GM23338 (cell line): ENCODE results near the gene PRKAB2.

Experiments used
- CREB1 ChIP-seq: fragments of 250-450 bp; sonication (Bioruptor Pico); IDR thresholded peaks from 2 replicates; pipeline ENCODE4 v1.5.0; 2020; ENCODE audit warnings: low read depth, mild to moderate bottlenecking, moderate library complexity
- EZH2 ChIP-seq: fragments of 200-600 bp; sonication (generic); IDR thresholded peaks from one replicate; pipeline ENCODE4 v1.8.0; 2017; ENCODE audit warnings: antibody characterized with exemption, mild to moderate bottlenecking, low read depth; ENCODE audit not compliant: unreplicated experiment
- EZH2phosphoT487 ChIP-seq: fragments of 200-600 bp; sonication (generic); IDR thresholded peaks from one replicate; pipeline ENCODE4 v1.8.1; 2018; ENCODE audit warnings: antibody characterized with exemption; ENCODE audit not compliant: unreplicated experiment
- JUNB ChIP-seq: IDR thresholded peaks from one replicate; pipeline ENCODE4 v1.6.1; 2016; ENCODE audit warnings: antibody characterized with exemption; ENCODE audit not compliant: unreplicated experiment
- NANOG ChIP-seq: IDR thresholded peaks from 2 replicates; pipeline ENCODE4 v1.6.1; 2016; ENCODE audit warnings: antibody characterized with exemption, borderline replicate concordance
- POLR2AphosphoS5 ChIP-seq: IDR thresholded peaks from 2 replicates; pipeline ENCODE4 v1.6.1; 2016; ENCODE audit warnings: antibody characterized with exemption, low read depth
- STAT1 ChIP-seq: IDR thresholded peaks from one replicate; pipeline ENCODE4 v1.6.1; 2016; ENCODE audit warnings: antibody characterized with exemption; ENCODE audit not compliant: unreplicated experiment
- ZNF114 ChIP-seq: fragments of 250-450 bp; sonication (Bioruptor Pico); IDR thresholded peaks from 2 replicates; pipeline ENCODE4 v1.5.0; 2020; ENCODE audit warnings: mild to moderate bottlenecking, moderate library complexity
- ZNF331 ChIP-seq: fragments of 250-450 bp; sonication (Bioruptor Pico); IDR thresholded peaks from 2 replicates; pipeline ENCODE4 v1.5.0; 2020; ENCODE audit warnings: low read depth, mild to moderate bottlenecking, moderate library complexity
- TF ChIP-seq, protein P1 (sequence below), 2 experiments: fragments of 200-600 bp in 1 of 2; sonication (generic) in 1 of 2; conservative IDR thresholded peaks; 2 replicates each; pipeline versions ENCODE4 v1.5.1 to v1.6.1; 2016 to 2017; ENCODE audit warnings: antibody characterized with exemption in 2 of 2, low read depth in 2 of 2, mild to moderate bottlenecking in 2 of 2, moderate library complexity in 1 of 2
- TF ChIP-seq, protein P2 (sequence below): IDR thresholded peaks from one replicate; pipeline ENCODE4 v1.6.1; 2018; ENCODE audit warnings: antibody characterized with exemption; ENCODE audit not compliant: unreplicated experiment
- TF ChIP-seq, protein P3 (sequence below): IDR thresholded peaks from 2 replicates; pipeline ENCODE4 v1.6.1; 2016; ENCODE audit warnings: antibody characterized with exemption

DNA sequence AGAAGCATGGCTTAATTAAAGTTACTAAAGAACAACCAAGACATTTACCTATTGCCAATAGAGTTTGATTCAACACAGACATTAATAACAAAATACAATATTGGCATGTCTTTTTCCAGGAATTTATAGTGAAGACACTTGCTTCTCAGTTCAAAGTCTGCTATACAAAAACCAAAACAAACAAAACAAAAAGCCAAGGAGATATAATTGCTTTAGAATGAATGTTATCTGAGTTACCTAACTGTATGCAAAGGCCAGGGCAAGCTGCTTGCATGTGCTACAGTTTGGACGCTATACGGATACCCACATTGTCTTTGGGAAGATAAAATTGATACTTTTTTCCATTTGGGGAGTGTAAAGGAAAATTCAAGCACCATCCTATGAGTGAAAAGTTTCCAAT lies 39.3 kb upstream of the PRKAB2 start:
- no peak for TF ChIP-seq POLR2AphosphoS5
- TF ChIP-seq, protein P1, sequence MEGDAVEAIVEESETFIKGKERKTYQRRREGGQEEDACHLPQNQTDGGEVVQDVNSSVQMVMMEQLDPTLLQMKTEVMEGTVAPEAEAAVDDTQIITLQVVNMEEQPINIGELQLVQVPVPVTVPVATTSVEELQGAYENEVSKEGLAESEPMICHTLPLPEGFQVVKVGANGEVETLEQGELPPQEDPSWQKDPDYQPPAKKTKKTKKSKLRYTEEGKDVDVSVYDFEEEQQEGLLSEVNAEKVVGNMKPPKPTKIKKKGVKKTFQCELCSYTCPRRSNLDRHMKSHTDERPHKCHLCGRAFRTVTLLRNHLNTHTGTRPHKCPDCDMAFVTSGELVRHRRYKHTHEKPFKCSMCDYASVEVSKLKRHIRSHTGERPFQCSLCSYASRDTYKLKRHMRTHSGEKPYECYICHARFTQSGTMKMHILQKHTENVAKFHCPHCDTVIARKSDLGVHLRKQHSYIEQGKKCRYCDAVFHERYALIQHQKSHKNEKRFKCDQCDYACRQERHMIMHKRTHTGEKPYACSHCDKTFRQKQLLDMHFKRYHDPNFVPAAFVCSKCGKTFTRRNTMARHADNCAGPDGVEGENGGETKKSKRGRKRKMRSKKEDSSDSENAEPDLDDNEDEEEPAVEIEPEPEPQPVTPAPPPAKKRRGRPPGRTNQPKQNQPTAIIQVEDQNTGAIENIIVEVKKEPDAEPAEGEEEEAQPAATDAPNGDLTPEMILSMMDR (conservative IDR thresholded peaks at IDR 0.05; ENCODE audit: low read depth in 2 of 2), result no peak
- TF ChIP-seq NANOG, result no peak
- no peak for TF ChIP-seq CREB1 (CRISPR knock-in tag)
- TF ChIP-seq EZH2phosphoT487, result no peak
- no peak for TF ChIP-seq ZNF331 (CRISPR knock-in tag)
- TF ChIP-seq EZH2, result no peak
- TF ChIP-seq, protein P2, sequence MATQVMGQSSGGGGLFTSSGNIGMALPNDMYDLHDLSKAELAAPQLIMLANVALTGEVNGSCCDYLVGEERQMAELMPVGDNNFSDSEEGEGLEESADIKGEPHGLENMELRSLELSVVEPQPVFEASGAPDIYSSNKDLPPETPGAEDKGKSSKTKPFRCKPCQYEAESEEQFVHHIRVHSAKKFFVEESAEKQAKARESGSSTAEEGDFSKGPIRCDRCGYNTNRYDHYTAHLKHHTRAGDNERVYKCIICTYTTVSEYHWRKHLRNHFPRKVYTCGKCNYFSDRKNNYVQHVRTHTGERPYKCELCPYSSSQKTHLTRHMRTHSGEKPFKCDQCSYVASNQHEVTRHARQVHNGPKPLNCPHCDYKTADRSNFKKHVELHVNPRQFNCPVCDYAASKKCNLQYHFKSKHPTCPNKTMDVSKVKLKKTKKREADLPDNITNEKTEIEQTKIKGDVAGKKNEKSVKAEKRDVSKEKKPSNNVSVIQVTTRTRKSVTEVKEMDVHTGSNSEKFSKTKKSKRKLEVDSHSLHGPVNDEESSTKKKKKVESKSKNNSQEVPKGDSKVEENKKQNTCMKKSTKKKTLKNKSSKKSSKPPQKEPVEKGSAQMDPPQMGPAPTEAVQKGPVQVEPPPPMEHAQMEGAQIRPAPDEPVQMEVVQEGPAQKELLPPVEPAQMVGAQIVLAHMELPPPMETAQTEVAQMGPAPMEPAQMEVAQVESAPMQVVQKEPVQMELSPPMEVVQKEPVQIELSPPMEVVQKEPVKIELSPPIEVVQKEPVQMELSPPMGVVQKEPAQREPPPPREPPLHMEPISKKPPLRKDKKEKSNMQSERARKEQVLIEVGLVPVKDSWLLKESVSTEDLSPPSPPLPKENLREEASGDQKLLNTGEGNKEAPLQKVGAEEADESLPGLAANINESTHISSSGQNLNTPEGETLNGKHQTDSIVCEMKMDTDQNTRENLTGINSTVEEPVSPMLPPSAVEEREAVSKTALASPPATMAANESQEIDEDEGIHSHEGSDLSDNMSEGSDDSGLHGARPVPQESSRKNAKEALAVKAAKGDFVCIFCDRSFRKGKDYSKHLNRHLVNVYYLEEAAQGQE, result no peak
- TF ChIP-seq, protein P3, sequence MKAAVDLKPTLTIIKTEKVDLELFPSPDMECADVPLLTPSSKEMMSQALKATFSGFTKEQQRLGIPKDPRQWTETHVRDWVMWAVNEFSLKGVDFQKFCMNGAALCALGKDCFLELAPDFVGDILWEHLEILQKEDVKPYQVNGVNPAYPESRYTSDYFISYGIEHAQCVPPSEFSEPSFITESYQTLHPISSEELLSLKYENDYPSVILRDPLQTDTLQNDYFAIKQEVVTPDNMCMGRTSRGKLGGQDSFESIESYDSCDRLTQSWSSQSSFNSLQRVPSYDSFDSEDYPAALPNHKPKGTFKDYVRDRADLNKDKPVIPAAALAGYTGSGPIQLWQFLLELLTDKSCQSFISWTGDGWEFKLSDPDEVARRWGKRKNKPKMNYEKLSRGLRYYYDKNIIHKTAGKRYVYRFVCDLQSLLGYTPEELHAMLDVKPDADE, result no peak
- TF ChIP-seq JUNB, result no peak
- no peak for TF ChIP-seq ZNF114 (CRISPR knock-in tag)
- no peak for TF ChIP-seq STAT1
